ENCODE data around the gene RNF145.
A peak's percentile ranks its signal among the peaks of the same experiment; 100 is the strongest.
"Not testable (repeated sequence)": the region's sequence is repeated elsewhere in the genome, so short reads cannot be mapped to it uniquely, and the experiment has no call there.

The RNF145 gene

GRCh38 chr5:159163701-159164046 lies 45.7 kb downstream of the RNF145 start:
- no peak for FAIRE-seq
- no peak for DNase-seq (ENCODE audit: extremely low spot score, insufficient read length, low read depth)

- no peak for FAIRE-seq
- no peak for DNase-seq (ENCODE audit: extremely low spot score, insufficient read length, low read depth)
Observed at GRCh38 chr5:159163027-159163700, 46.2 kb downstream of the RNF145 start.

GRCh38 chr5:159161361-159162214 lies 47.8 kb downstream of the RNF145 start:
- FAIRE-seq, result no peak
- DNase-seq (ENCODE audit: extremely low spot score, insufficient read length, low read depth), result no peak

GRCh38 chr5:159158553-159159091 lies 50.7 kb downstream of the RNF145 start:
- not testable (repeated sequence) for DNase-seq (ENCODE audit: extremely low spot score, insufficient read length, low read depth); FAIRE-seq

GRCh38 chr5:159157552-159157951 lies 51.8 kb downstream of the RNF145 start:
- DNase-seq (ENCODE audit: extremely low spot score, insufficient read length, low read depth) (no peak), FAIRE-seq (no peak)

- DNase-seq (ENCODE audit: extremely low spot score, insufficient read length, low read depth) (peak; percentile 18), FAIRE-seq (peak; percentile 75)
Observed at GRCh38 chr5:159156426-159157238, 52.7 kb downstream of the RNF145 start.

GRCh38 chr5:159155960-159156359 lies 53.4 kb downstream of the RNF145 start:
- DNase-seq (ENCODE audit: extremely low spot score, insufficient read length, low read depth) (no peak), FAIRE-seq (no peak)

- no peak for FAIRE-seq
Observed at GRCh38 chr5:159152876-159153275, 56.5 kb downstream of the RNF145 start.

GRCh38 chr5:159149085-159149484 lies 60.3 kb downstream of the RNF145 start:
- DNase-seq (ENCODE audit: extremely low spot score, insufficient read length, low read depth), result no peak
- FAIRE-seq, result no peak

More at GRCh38 chr5:159152876-159153275, 56.5 kb downstream of the RNF145 start:
- DNase-seq (ENCODE audit: extremely low spot score, insufficient read length, low read depth), result no peak

GRCh38 chr5:159147976-159148375 lies 61.4 kb downstream of the RNF145 start:
- DNase-seq (ENCODE audit: extremely low spot score, insufficient read length, low read depth) (no peak), FAIRE-seq (no peak)

- no peak for DNase-seq (ENCODE audit: extremely low spot score, insufficient read length, low read depth)
- FAIRE-seq, result no peak
Observed at GRCh38 chr5:159146839-159147238, 62.5 kb downstream of the RNF145 start.

- FAIRE-seq; DNase-seq (ENCODE audit: extremely low spot score, insufficient read length, low read depth): not testable (repeated sequence)
Observed at GRCh38 chr5:159145160-159145559, 64.2 kb downstream of the RNF145 start.

GRCh38 chr5:159139802-159140201 lies 69.6 kb downstream of the RNF145 start:
- DNase-seq (ENCODE audit: extremely low spot score, insufficient read length, low read depth) (no peak), FAIRE-seq (no peak)

- FAIRE-seq (no peak), DNase-seq (ENCODE audit: extremely low spot score, insufficient read length, low read depth) (no peak)
Observed at GRCh38 chr5:159135896-159136531, 73.3 kb downstream of the RNF145 start.

GRCh38 chr5:159133041-159133741 lies 76.2 kb downstream of the RNF145 start:
- peak; percentile 83 for FAIRE-seq
- DNase-seq (ENCODE audit: extremely low spot score, insufficient read length, low read depth), result peak; percentile 23

- FAIRE-seq (no peak), DNase-seq (ENCODE audit: extremely low spot score, insufficient read length, low read depth) (no peak)
Observed at GRCh38 chr5:159132429-159133040, 76.8 kb downstream of the RNF145 start.

GRCh38 chr5:159131951-159132350 lies 77.4 kb downstream of the RNF145 start:
- DNase-seq (ENCODE audit: extremely low spot score, insufficient read length, low read depth) (no peak), FAIRE-seq (no peak)

- no peak for FAIRE-seq
- DNase-seq (ENCODE audit: extremely low spot score, insufficient read length, low read depth), result no peak
Observed at GRCh38 chr5:159130871-159131270, 78.5 kb downstream of the RNF145 start.

- FAIRE-seq (no peak), DNase-seq (ENCODE audit: extremely low spot score, insufficient read length, low read depth) (no peak)
Observed at GRCh38 chr5:159128070-159128541, 81.2 kb downstream of the RNF145 start.
